ENCODE results near the gene NAPB.
"Not testable (repeated sequence)": the region's sequence is repeated elsewhere in the genome, so short reads cannot be mapped to it uniquely, and the experiment has no call there.

NAPB gene

DNA sequence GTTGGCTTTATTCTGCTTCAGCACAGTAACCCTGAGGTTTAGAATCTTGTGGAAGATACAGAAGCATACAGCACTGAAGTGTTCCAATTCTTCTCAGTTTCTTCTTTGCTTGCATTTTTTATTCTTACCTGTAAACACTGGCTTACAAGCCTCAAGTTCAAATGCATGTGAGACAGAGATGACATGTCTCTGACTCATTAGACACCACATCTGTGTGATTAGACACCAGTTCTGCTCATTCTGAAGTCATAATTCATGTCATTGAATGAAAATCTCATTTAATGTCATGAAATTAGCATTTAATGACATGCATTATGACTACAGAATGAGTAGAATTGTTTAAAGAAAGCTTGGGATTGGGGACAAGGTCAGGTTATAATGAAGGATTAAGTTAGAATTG lies 53.5 kb downstream of the NAPB start:
- DNase-seq (ENCODE audit: low spot score): peak; percentile 61

DNA sequence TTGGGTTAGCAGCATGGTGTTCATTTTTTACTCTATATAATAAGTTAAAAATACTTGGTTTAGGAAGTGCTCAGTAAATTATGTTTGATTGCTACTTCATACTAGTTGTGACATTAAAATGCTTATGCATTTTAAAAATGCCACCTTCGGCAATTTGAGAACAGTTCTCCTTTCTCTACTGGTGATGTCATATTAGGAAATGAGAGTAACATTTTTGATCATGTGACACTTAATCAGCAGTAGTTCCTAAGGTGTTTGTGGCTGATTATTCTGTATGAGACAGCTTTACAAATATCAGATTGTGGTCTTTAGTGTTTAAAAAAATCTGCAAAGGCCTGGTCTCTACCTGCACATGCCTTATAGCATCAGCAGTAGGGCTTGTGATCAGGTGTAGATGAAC lies 54.9 kb downstream of the NAPB start:
- DNase-seq (ENCODE audit: low spot score): peak; percentile 33

GRCh38 chr20:23365390-23366165 lies 55.7 kb downstream of the NAPB start:
- no peak for DNase-seq (ENCODE audit: low spot score)

DNA sequence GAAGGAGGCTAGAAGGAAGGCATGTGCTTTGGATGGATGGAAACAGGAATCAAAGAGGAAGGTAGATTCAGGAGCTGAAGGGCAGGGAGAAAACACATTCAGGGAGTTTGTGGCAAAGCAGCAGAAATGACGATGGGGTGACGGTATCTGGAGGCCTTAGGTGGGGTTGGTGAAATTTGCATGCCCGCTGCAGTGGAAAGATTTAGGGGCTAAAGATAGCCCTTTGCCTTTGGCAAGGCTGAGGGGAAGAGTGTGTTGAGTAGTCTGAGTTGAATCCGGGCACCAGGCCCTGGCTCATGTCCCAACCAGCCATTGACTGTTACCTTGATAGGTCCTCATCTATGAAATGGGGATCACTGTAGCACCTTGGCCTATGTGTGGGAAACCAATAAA lies 58.0 kb downstream of the NAPB start:
- no peak for DNase-seq (ENCODE audit: low spot score)

DNA sequence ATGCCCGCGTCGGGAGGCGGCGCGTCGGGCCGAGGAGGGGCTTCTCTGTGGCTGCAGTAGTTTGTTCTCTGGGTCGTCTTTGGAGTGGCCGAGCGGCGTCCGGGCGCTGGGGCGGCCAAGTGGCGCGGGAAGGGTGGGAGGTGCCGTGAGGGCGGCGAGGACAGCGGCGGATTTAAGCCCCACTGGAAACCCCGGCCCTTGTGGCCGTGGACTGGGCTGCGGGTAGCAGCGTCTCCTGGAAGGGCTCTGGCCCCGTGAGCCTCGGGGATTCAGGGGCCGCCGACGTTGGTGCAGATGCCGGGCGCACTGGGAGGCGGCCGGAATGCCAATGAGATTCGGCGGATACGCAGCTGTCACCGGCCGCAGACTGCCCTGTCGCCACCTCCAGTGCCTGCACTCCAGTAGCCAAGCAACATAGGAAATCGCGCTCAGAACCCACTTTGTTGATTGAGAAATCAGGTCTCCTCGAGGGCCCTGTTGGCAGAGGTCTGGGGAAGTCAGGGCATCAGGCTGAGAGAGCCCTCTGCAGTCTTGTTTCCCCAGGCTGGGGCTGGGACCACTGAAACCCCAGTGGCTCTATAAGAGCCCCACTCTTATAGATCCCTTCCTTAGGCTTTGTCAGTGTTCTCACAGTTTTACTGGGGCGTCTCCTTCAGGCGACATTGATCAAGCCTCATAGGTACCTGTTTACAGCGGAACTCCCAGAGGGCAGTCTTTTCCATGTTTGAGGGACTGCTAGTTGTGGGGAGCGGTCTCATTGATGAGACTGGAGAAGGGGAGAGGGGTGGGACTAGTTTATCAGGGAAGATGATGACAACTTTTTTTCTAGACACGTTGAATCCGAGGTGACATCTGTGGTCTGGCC lies 58.7 kb downstream of the NAPB start:
- peak; percentile 42 for DNase-seq (ENCODE audit: low spot score)

- DNase-seq (ENCODE audit: low spot score): peak; percentile 99
Observed at GRCh38 chr20:23361476-23362391, 59.6 kb downstream of the NAPB start, which contains the start of gene GZF1. Gene GZF1 (plus strand): TSS chr20:23362182. CDS start chr20:23364384, 2,202 bp downstream.

DNA sequence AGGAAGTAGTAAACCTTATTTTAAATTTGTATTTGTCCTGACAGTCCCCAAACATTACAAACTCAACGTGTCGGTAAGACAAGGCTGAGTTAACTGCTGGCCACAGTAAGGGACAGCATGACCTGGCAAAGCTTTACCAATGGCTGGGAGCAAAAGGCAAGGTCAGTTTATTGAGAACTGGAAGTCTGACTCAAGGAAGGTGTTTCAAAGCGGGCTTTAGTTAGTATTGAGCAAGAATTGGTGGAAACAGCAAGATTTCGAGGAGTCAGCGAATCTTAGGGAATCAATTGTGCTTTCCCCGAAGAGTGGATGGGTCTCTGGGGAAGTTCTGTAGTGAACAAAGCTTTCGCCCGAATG lies 60.2 kb downstream of the NAPB start:
- DNase-seq (ENCODE audit: low spot score): peak; percentile 37

- DNase-seq (ENCODE audit: low spot score): no peak
Observed at GRCh38 chr20:23360531-23360930, 60.8 kb downstream of the NAPB start.

DNA sequence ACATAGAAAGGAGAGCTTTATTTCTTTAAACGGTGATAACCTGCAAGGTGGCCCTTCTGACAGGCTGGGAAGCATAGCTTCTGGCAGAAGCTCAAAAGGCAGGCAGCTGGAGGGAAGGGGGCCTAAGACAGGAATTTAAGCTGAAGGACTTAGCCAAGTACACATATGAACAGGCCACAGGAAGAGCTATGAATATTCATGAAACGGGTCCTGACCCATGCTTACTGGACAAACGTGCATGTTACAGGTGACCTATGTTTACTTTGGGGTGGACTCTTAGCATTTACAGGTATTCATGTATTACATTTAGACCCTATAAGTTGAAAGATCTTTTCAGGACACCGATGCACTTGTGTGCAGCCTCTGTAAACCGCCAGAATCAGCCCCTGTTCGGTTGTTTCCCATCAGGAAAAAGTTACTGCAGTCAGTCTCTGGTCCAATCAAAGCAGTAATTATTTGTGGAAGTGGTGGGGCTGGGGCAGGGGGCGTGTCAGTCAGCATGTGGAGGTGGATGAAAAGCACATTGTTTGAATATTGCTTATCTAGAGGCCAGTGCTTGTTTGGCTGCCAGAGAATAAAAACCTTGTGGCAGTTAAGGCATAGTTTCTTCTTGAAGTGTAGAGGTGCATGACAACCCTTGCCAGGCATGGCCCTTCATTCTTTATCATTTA lies 62.2 kb downstream of the NAPB start:
- DNase-seq (ENCODE audit: low spot score): no peak

DNA sequence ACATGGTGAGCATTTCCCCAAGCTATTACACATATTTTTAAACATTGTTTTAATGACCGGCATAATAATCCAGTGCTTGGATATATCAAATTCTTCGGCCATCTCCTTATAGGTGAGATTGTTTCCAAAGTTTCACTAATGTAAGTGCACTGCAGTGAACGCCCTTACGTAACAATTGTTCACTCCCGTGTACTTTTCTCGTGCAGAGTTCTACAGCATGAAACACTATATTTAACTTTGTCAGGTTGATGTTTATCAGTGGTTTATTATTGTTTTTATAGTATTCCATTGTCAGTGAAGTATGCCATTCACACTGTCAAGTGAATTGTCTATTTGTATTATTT lies 62.8 kb downstream of the NAPB start:
- no peak for DNase-seq (ENCODE audit: low spot score)

DNA sequence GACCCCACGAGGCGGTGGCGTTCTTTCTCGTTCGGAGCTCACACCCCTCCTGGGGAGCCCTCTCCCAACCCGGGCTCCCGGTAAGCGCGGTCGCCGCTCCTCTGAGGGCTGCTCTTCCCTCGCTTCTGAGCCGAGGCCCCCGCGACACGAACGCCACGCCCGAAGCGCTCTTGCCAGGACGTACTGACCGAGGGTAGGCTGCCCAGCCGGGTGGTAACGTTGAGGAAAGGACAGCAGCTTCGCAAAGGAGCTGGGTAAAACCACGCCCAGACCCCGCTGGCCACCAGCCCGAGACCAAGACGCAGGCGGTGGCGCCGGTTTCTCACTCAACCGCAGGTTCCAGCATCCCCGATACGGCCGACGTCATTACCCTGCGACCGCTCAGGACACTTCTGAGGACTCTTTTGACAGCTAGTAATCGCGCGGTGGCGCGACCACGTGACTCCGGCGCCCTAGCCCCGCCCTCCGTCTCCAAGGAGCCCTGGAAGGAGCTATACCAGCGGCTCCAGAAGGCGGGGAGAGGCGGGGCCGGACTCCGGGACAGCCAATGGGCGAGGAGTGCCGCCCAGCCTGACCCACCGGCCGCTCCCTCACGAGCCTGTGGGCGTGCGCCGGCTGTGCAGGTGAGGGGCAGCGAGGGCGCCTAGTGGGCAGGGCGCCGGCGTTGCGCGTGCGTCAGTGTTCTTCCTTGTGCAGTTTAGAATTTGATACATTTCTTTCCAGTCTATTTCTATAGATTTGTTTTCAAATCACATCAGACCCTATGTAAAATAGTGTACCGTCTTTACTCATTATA lies 63.3 kb downstream of the NAPB start:
- peak; percentile 100 for DNase-seq (ENCODE audit: low spot score)

DNA sequence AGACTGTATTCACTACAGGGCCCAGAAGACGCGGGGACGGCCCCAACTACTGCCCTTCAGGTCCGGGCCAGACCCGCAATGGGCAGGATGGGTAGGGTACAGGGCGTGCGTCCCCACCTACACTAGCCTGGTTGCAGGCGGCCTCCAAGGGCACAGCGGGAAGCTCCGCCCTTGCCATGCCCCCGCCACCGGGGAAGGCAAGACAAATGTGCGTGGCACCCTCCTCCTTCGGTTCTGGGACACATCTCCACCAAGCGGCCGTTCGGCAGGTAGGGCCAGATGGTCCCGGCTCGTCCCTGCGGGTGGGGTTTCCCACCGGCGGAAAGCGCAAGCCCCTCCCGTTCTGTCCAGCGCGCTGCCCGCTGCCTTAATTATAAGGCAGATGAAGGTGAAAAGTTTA lies 65.1 kb downstream of the NAPB start:
- no peak for DNase-seq (ENCODE audit: low spot score)

GRCh38 chr20:23350904-23351838 lies 70.1 kb downstream of the NAPB start:
- peak; percentile 58 for DNase-seq (ENCODE audit: low spot score)

- DNase-seq (ENCODE audit: low spot score): peak; percentile 99
Observed at GRCh38 chr20:23350196-23350903, 70.9 kb downstream of the NAPB start, which contains the start of gene NXT1. Gene NXT1 (plus strand): TSS chr20:23350791. CDS start chr20:23354042, 3,251 bp downstream.

DNA sequence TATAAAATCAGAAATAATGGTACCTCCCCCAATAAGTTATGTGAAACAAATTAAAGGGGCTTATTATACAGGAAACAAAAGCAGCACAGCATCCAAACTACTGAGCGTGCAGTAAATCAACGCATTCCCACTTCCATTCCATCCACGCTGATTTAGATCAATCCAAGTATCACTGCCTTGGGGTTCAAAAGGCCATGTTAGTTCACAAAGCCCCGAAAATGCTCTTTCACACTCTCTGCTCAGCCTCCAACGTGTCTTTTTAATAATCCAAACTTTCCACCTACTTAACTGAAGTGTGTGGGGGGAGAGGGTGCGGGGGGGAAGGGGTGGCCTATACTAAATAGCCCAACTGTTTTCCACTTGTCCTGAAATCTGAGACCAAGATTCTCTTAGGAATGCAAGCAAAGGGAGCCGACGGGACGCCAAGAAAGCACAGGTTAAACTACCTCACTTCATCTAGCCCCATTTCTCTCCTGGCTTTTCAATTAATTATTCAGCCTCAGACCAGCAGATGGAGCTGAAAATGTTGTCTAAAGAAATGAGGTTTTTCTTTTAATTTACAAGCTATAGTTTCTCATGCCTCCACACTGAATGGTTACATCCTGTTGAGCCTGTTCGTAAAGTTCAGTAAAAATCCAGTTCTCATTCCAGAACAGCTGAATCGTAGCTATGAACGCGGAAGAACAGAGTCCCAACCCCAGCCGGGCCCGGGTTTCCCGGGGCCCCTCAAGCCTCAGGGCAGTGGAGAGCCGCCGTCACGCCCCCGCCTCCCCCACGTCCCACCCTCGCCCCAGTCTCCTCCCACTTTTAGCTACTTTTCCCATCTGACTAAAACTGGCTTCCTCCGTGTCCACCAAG lies 71.7 kb downstream of the NAPB start:
- DNase-seq (ENCODE audit: low spot score): peak; percentile 83

DNA sequence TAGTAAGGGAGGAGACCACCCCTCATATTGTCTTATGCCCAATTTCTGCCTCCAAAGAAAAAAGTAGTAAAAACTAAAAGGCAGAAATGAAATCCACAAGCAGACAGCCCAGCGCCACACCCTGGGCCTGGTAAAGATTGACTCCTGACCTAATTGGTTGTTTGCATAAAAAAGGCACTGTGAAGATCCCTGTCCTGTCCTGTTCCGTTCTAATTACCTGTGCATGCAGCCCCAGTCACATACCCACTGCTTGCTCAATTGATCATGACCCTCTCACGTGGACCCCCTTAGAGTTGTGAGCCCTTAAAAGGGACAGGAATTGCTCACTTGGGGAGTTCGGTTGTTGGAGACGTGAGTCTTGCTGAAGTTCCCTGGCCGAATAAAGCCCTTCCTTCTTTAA lies 72.8 kb downstream of the NAPB start:
- DNase-seq (ENCODE audit: low spot score): not testable (repeated sequence)

- DNase-seq (ENCODE audit: low spot score): no peak
Observed at GRCh38 chr20:23347791-23348190, 73.5 kb downstream of the NAPB start.

DNA sequence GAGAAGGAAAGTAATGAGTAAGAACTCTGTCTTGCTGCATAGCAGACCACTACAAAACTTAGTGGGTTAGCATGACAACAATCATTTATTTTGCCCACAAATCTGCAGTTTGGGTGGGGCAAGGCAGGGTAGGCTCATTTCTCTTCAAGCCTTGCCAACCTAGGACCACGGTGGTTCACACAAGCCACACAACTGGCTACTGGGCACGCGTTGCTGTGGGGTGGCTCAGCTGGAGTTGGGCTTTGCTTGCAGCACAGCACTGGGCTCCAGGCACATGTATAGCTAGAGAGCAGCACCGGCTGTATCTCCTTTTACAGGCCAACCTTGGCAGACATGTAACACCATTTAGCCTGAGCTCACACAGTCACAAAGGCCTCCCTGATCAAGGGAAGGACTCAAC lies 75.3 kb downstream of the NAPB start:
- no peak for DNase-seq (ENCODE audit: low spot score)
